Activated CD8-positive, alpha-beta memory T cell treated with anti-CD3 and anti-CD28 coated beads for 1 hour (primary cell): Measurements from ENCODE around the gene SPDYE17.
"Not testable (repeated sequence)": the region's sequence is repeated elsewhere in the genome, so short reads cannot be mapped to it uniquely, and the experiment has no call there.

Experiments
- DNase-seq, 2 donors: peaks; one replicate each; pipeline ENCODE4 v3.0.0-alpha.2; 2020; ENCODE audit warnings: low read depth in 1 of 2; ENCODE audit errors: extremely low read depth in 1 of 2

The SPDYE17 gene, protein sequence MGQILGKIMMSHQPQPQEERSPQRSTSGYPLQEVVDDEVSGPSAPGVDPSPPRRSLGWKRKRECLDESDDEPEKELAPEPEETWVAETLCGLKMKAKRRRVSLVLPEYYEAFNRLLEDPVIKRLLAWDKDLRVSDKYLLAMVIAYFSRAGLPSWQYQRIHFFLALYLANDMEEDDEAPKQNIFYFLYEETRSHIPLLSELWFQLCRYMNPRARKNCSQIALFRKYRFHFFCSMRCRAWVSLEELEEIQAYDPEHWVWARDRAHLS

DNA sequence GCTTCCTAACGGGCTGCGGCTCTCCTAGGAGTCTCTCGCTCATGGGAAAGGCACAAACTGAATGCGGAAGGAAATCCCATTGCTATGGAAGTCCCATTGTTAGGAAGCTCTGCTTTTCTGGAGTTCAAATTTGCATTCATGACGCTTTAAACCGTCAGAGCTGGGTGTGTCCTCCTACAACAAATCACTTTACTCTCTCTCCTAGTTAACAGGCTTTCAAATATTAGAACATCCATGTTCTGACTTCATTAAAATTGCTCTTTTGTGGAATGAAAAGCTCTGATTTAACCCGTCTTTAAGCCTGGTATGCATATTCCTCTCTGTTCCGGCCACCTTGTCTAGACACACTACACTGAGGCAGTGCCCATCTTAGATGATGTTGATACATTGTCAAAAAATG, at the start of gene SPDYE17:
Gene SPDYE17 (minus strand): TSS at position 101 of the 400 bp plus-strand sequence. CDS start 1,791 bp downstream, outside the sequence.
- not testable (repeated sequence) for DNase-seq

DNA sequence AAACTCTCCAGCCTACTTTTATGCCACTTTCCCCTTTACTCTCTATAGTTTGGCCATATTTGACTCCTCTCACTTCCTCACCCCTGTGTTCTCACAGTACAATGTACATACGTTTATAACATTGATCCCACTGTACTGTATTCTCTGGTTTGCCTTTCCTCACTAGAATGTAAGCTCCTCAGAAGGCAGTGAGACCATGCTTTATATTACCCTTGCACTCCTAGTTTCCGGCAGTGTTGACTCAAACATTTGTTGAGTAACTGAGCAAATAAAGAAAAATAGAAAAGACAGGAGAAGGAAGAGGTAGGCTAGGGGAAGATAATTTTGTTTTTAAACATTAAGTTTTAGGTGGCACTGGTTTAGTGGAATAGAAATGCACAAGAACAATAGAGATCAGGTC, 48.1 kb upstream of the SPDYE17 start:
- DNase-seq, result not testable (repeated sequence)

DNA sequence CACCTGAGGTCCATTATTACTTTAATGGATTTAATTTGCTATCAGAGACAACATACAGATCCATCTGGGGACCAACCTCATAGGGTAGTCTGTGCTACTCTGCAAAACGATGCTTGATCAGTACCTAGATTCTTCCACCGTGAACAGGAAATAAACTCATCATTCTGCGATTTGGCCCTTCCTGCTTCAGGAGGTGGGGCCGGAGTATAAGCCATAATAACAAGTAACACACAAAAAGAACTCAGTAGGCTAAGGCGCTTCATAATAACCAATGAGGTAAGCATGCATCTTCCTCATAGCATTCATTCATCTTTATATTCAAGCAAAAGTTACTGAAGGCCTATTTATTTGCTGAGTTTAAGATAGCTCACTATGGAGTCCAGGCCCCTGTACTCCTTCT, 47.5 kb upstream of the SPDYE17 start:
- DNase-seq, result not testable (repeated sequence)

DNA sequence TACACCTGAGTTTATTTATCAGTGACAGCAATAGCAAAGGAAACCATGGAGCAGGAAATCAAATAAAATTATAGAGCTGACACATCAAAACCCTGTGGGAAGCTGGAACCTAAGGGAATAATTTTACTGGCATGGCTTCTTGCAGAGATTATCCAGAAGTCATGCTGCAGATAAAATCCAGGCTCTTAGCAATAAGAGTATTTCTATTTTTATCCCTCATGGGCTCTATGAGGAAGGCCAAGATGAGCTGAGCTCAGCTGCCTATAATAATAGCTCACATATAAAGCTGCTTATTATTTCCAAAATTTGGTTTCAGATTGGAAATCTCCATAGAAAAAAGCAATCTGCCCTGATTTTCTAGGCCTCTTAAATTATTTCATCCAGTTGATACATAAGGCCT, 47.0 kb upstream of the SPDYE17 start:
- not testable (repeated sequence) for DNase-seq

DNA sequence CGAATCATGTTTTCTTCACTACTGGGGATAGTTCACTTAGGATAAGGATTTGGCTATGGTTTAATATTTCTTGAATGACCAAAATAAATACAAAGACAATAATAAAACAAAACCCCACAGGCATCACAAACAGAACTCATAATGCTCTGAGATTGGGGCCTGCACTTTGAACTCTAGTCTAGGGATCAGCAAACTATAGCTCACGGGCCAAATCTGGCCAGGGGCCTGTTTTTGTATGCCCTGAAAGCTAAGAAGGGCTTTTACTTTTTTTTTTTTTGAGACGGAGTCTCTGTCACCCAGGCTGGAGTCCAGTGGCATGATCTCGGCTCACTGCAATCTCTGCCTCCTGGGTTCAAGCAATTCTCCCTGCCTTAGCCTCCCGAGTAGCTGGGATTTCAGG, 44.9 kb upstream of the SPDYE17 start:
- DNase-seq, result not testable (repeated sequence)

DNA sequence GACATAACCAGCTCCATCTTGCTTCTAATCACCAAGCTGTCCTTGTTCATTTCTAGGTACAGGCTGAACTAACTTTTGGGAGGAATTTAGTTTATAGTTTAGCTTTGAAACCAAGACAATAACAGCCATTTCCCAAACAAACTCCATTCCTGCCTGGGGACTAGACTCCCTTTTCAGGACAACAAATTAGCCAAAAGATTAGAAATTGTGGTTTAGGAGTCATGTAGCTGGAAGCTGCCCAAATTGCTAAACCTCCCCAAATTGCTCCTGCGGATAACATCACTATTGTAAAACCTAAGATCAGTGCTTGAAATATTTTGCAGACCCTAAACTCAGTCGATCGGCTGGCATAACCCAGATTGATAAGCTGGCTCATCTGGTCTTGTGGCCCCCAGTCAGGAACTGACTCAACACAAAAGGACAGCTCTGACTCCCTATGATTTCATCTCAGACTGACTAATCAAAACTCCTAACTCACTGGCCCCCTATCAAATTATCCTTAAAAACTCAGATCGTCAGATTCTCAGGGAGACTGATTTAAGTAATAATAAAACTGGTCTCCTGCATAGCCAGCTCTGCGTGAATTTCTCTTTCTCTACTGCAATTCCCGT, 42.7 kb upstream of the SPDYE17 start:
- not testable (repeated sequence) for DNase-seq

DNA sequence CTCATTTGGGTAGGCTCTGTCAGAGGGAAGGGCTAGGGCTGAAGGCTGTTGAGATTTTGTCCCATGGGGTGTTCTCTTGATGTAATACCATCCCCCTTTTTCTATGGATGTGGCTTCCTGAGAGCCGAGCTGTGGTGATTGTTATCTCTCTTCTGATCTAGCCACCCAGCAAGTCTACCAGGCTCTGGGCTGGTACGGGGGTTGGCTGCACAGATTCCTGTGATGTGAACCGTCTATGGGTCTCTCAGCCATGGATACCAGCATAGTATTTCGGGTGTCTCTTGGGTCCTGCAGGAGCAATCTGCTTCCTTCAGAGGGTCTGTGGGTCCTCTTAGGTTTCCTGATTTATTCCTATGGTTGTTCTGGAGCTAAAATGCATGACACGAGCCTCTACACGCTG, 38.9 kb upstream of the SPDYE17 start:
- not testable (repeated sequence) for DNase-seq

DNA sequence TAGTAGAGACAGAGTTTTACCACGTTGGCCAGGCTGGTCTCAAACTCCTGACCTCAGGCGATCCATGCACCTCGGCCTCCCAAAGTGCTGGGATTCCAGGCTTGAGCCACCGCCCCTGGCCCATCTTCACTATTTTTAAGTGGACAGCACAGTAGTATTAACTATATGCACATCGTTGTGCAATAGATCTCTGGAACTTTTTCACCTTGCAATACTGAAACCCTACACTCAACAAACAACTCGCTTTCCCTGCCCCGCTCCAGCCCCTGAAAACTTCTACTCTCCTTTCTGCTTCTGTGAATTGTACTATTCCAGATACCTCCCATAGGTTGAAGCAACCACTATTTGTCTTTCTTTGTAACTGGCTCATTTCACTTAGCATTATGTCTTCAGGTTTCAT, 33.7 kb upstream of the SPDYE17 start:
- not testable (repeated sequence) for DNase-seq

DNA sequence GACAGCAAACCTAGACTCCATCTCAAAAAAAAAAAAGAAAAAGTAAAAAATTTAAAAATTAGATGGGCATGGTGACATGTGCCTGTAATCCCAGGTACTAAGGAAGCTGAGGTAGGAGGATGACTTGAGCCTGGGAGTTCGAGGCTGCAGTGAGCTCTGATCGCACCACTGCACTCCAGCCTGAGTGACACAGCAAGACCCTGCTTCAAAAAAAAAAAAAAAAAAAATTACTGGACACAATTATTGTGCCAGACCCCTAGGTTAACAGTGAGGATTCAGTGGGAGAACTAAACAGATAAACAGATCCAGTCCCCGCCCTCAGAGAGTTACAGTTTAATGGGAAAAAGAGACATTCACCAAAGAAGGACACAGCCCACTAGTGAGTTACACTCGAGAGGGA, 31.6 kb upstream of the SPDYE17 start:
- not testable (repeated sequence) for DNase-seq

DNA sequence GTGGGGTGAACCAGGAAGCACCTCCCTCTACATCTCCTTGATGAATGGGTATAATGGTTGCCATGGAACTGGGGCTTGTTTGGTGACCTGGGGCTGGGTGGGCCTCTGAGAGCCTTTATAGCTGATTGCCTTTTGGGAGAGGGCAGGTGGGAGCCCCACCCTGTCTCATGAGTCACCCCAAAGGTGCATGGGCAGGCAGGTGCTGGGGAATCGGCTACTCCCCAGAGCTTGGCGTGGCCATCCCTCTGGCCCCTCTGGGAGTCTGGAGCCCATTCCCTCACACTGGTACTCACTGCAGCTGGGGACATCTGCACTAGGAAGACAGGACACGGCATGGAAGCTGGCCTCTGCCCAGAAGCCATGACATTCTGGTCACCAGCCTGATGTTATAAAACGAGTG, 30.4 kb upstream of the SPDYE17 start, which contains the start of gene SPDYE18:
Gene SPDYE18 (minus strand): TSS at position 2 of the 400 bp plus-strand sequence. CDS start 2,046 bp downstream, outside the sequence.
- DNase-seq, result not testable (repeated sequence)

DNA sequence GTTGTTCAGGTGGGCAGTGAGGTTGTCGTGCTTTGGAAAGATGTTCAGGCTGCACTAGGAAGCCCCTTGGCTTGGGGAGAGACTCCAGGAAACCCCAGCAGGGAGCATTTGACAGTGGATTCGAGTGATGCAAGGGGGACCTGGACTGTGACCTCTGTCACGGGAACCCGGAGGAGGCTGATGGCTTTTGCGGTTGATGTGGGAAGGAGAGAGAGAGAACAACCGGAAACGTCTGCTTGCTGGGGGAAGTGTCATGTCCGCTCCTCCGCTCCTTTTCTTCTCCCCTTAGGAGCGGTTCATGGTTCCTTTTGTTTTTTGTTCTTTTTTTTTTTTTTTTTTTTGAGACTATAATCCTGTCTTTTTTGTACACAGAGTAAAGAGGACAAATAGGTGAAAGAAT, 5.8 kb downstream of the SPDYE17 start:
- DNase-seq, result not testable (repeated sequence)

DNA sequence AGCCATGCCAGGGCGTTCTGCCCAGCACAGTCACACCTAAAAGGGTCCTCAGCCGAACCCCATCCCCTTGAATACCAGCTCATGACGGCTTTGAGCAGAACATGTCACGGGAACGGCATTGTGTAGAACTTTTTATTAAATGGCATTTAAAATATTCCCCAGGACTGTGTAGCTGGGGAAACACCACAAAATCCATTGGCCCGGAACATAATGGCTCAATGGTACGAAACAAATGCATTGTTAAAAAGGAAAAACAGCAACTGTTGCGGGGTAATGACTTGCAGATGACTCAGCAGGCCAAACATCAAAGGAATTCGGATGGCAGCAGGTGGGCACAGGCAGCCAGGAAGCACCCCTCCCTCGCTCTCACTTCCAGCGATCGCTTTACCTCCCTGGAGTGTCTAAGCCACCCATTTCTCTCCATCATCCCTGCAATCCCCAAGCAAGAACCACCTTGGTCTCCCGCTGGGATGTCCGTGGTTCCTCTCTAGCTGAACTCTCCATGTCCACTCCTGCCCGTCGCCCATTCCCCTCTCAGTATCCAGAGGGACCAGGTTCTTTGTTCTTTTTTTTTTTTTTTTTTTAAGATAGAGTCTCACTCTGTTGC, 22.0 kb downstream of the SPDYE17 start:
- DNase-seq, result not testable (repeated sequence)

DNA sequence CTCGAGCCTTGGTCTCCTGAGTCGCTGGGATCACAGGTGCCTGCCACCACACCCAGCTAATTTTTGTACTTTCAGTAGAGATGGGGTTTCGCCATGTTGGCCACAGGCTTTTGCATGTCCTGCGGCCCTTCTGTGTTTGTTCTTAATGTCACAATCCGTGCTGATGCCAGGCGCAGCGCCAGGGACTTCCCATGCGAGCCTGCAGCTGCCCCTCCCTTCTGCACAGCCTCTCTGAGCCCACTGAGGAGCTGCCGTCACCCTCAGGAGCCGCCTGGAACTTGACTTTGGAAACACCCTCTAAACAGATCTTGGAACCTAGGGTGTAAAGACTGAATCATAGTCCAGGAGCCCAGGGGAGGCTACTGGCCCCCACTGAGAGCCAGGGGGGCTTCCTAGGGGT, 24.2 kb downstream of the SPDYE17 start:
- not testable (repeated sequence) for DNase-seq

DNA sequence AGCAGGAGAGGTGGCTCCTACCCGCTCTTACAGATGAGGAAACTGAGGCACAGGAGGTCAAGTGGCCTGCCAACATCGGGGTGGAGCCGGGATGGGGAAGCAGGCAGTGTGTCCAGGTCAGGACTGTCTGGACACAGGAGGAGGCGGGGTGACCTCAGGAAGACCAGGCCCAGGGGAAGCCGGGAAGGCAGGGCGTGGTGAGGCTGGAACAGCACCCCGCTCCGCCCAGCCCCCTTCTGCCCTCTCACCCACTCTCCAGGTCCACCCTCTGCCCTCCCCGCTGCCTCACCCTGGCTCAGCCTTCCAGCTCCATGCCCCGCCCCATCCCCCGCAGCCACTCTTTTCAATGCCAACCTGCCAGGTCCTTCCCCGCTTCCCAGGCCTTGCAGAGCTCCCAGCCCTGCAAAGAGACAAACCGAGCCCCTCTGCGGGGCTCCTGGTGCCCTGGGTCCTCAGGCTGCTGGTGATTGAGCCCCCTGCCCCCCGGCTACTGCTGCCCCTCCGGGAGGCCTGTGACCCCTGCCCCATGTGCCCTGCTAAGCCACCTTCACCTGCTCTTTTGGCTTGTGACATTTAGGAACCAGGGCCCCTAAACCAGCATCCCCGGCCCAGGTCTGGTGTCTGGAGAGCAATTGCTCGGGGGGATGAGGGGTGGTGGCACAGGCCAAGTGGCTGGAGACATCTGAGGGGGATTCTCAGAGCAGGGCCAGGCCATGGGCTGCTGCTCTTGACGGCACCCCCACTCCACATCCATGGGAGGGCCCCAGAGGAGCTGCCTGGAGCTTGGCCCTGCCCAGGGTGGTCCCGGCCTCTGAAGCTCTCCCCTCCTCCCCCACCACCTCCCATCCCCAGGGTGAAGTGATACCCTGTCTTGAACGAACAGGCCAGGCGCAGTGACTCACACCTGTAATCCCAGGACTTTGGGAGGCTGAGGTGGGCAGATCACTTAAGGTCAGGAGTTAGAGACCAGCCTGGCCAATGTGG, 25.7 kb downstream of the SPDYE17 start:
- DNase-seq, result not testable (repeated sequence)

DNA sequence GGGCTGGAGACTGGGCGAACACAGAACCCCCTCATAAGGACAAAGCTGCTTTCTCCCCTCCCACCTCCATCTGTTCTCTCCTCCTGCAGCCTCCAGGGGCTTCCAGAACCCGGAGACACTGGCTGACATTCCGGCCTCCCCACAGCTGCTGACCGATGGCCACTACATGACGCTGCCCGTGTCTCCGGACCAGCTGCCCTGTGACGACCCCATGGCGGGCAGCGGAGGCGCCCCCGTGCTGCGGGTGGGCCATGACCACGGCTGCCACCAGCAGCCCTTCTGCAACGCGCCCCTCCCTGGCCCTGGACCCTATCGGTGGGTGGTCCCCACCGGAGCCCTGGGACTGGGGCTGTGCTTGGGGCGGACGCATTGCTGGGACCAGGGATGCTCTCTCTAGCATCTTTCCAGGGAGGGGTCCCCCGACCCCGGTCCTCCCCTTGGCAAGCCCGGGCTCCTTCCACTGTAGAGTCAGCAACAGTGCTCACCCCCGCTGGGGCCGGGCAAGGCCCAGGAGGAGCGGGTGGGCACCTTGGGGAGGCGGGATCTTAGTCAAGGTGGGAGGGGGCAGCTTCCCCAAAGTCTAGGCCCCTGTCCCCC, 26.6 kb downstream of the SPDYE17 start:
- DNase-seq, result not testable (repeated sequence)

DNA sequence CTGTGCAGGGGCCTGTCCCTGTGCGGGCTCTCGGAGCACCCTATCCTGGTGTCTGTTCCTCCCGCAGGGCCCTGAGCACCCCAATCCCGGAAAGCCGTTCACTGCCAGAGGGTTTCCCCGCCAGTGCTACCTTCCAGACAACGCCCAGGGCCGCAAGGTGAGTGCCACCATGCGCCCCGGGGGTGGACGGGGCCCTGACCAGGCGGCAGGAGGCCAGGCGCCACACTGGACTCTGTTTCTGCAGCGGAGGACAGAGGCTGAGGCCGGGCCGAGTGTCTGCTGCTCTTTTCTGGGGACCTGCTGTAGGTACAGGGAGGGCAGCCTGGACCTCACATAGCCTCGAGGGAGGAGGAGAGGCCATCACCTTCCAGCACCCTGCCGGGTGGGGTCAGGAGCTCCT, 28.0 kb downstream of the SPDYE17 start:
- not testable (repeated sequence) for DNase-seq

DNA sequence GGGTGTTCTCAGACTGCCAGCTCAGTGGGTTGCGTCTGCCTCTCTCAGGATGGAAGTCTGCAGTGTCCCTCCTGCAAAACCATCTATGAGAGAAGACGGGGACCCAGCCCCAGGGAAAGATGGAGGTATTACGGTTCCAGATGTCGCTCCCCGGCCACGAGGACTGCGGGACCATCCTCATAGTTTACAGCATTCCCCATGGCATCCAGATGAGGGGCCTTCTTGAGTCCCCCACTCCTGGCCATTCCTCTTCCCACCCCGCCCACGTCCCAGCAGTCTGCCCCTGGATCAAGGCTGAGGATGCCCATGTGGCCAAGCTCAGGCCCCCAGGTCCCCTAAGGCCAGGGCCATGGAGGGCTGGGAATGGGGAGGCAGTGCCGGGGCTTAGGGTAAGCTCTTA, 28.9 kb downstream of the SPDYE17 start:
- not testable (repeated sequence) for DNase-seq

DNA sequence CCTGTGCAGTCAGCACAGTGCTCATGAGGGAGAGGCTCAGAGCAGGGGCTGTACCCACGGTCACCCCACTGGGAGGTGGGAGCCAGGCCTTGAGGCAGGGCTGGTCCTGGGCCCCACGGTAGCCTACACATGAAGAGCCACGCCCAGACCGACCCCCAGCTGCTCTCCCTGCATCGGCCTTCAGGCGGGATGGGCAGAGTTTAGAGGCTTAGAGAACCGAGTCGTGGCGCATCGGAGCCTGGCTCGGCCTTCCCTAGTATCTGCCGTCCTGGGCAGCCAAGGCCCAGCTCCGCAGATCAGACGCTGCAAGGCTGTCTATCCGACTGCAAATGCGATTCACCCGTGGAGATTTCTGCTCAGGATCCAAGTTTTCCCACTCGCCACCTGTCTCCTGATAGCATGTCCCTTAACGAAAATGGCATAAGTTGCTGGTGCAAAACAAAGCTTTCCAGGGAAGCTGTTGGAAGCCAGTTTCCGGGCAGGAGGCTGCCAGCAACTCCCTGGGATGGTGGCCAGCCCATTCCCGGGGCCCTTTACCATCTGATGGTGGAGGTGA, 29.4 kb downstream of the SPDYE17 start:
- DNase-seq, result not testable (repeated sequence)

DNA sequence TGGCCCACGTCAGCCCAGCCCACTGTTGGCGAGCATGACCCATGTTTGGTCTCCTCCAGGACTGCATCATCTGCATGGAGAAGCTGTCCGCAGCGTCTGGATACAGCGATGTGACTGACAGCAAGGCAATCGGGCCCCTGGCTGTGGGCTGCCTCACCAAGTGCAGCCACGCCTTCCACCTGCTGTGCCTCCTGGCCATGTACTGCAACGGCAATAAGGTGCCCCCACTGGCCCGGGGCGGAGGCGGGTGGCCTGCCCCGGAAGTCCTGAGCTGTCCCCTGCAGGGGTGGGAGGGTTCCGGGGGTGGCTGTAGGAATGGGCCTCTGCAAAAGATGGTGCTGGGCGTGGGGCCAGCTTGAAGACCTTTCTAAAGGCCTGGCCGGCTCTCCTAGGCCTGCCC, 30.1 kb downstream of the SPDYE17 start:
- DNase-seq, result not testable (repeated sequence)
